Neural cell (in vitro differentiated cells): Measurements from ENCODE around the gene CCR6. TPM values are rescaled to one million over a fixed set of nuclear protein-coding genes. Genes with fewer than 3 reads are reported as not detected.

Source experiments
- H2AFZ ChIP-seq: fragments of 200-600, 300-800 bp; sonication (generic), shearing (Covaris generic); 2 replicates; pipeline ENCODE4 v1.6.0; 2014; ENCODE audit warnings: low read depth, mild to moderate bottlenecking, antibody characterized with exemption, low read length, moderate library complexity
- H3F3A ChIP-seq: fragments of 200-600 bp; shearing (Covaris generic); 2 replicates; pipeline ENCODE4 v1.6.1; 2016; ENCODE audit warnings: mild to moderate bottlenecking, moderate library complexity, mixed read lengths, antibody characterized with exemption, low read length; ENCODE audit not compliant: insufficient read depth, poor library complexity, severe bottlenecking
- H3K27ac ChIP-seq: fragments of 200-600, 300-800 bp; sonication (generic), shearing (Covaris generic); 2 replicates; pipeline ENCODE4 v1.5.1; 2014; ENCODE audit warnings: mild to moderate bottlenecking, low read length, moderate library complexity
- H3K27me3 ChIP-seq: fragments of 300-800, 200-600 bp; sonication (generic), shearing (Covaris generic); 2 replicates; pipeline ENCODE4 v1.6.0; 2014; ENCODE audit warnings: mild to moderate bottlenecking, low read depth, low read length, moderate library complexity; ENCODE audit not compliant: insufficient read depth
- H3K36me3 ChIP-seq: fragments of 300-800, 200-600 bp; sonication (generic), shearing (Covaris generic); 2 replicates; pipeline ENCODE4 v1.5.1; 2014; ENCODE audit warnings: mild to moderate bottlenecking, antibody characterized with exemption, low read length, moderate library complexity; ENCODE audit not compliant: insufficient read depth
- H3K4me2 ChIP-seq: fragments of 300-800, 200-600 bp; sonication (generic), shearing (Covaris generic); 2 replicates; pipeline ENCODE4 v1.6.0; 2014; ENCODE audit warnings: mild to moderate bottlenecking, low read length
- H3K4me3 ChIP-seq: fragments of 300-800, 200-600 bp; sonication (generic), shearing (Covaris generic); 2 replicates; pipeline ENCODE4 v1.5.1; 2014; ENCODE audit warnings: mild to moderate bottlenecking, low read length, moderate library complexity
- H3K79me2 ChIP-seq: fragments of 200-600 bp; shearing (Covaris generic); replicated peaks from 2 replicates; pipeline ENCODE4 v1.6.0; 2014; ENCODE audit warnings: mild to moderate bottlenecking, low read length, moderate library complexity; ENCODE audit not compliant: insufficient read depth
- H3K9ac ChIP-seq: fragments of 300-800, 200-600 bp; sonication (generic), shearing (Covaris generic); 2 replicates; pipeline ENCODE4 v1.6.1; 2016; ENCODE audit warnings: mild to moderate bottlenecking, low read length, mixed read lengths
- H3K9me2 ChIP-seq: fragments of 200-600 bp; shearing (Covaris generic); 2 replicates; pipeline ENCODE4 v1.6.1; 2016; ENCODE audit warnings: mild to moderate bottlenecking, low read length, mixed read lengths; ENCODE audit not compliant: insufficient read depth
- H3K9me3 ChIP-seq: fragments of 200-600, 300-800 bp; sonication (generic), shearing (Covaris generic); 2 replicates; pipeline ENCODE4 v1.6.1; 2016; ENCODE audit warnings: mild to moderate bottlenecking, mixed run types, low read length, moderate library complexity, mixed read lengths
- H4K20me1 ChIP-seq: fragments of 200-600 bp; shearing (Covaris generic); 2 replicates; pipeline ENCODE4 v1.6.1; 2016; ENCODE audit warnings: mild to moderate bottlenecking, mixed run types; ENCODE audit not compliant: insufficient read depth
- CTCF ChIP-seq: fragments of 450-650 bp; IDR thresholded peaks from 2 replicates; pipeline ENCODE4 v1.5.1; 2014; ENCODE audit warnings: antibody characterized with exemption, mild to moderate bottlenecking, moderate library complexity; ENCODE audit not compliant: poor library complexity, severe bottlenecking
- EP300 ChIP-seq: fragments of 450-650 bp; conservative IDR thresholded peaks from 2 replicates; pipeline ENCODE4 v1.6.1; 2014; ENCODE audit warnings: antibody characterized with exemption, mild to moderate bottlenecking, moderate library complexity; ENCODE audit not compliant: poor library complexity, severe bottlenecking
- EZH2 ChIP-seq: fragments of 200-600, 300-800 bp; shearing (Covaris generic), sonication (generic); IDR thresholded peaks from 2 replicates; pipeline ENCODE4 v1.6.1; 2014; ENCODE audit warnings: antibody characterized with exemption, low read length, borderline replicate concordance, mild to moderate bottlenecking; ENCODE audit not compliant: insufficient read depth, poor library complexity, severe bottlenecking
- MXI1 ChIP-seq: fragments of 450-650 bp; conservative IDR thresholded peaks from 2 replicates; pipeline ENCODE4 v1.6.1; 2014; ENCODE audit warnings: antibody characterized with exemption, mild to moderate bottlenecking; ENCODE audit not compliant: poor library complexity, severe bottlenecking
- POLR2AphosphoS5 ChIP-seq: IDR thresholded peaks from 2 replicates; pipeline ENCODE4 v1.6.1; 2012
- RAD21 ChIP-seq: fragments of 450-650 bp; conservative IDR thresholded peaks from 2 replicates; pipeline ENCODE4 v1.6.1; 2014; ENCODE audit warnings: antibody characterized with exemption, mild to moderate bottlenecking, moderate library complexity
- REST ChIP-seq: IDR thresholded peaks from 2 replicates; pipeline ENCODE4 v1.6.1; 2012; ENCODE audit warnings: borderline replicate concordance
- SMC3 ChIP-seq: fragments of 450-650 bp; conservative IDR thresholded peaks from 2 replicates; pipeline ENCODE4 v1.6.1; 2014; ENCODE audit warnings: antibody characterized with exemption, mild to moderate bottlenecking, moderate library complexity; ENCODE audit not compliant: poor library complexity
- TAF1 ChIP-seq: IDR thresholded peaks from 2 replicates; pipeline ENCODE4 v1.6.1; 2012; ENCODE audit warnings: low read depth
- polyA plus RNA-seq: library from polyadenylated mRNA; depleted of rRNA; stranded (reverse); fragments of >200 nt; gene quantifications from 2 replicates; pipeline ENCODE4 v1.2.3, GENCODE V29; 2014

The CCR6 gene
- polyA plus RNA-seq, 1 donor from 2014 or later = not detected

GRCh38 chr6:167099707-167100106 lies 23.2 kb upstream of the CCR6 start:
- no peaks in the 10 kb centered on the region for H3K27me3 ChIP-seq
- H2AFZ ChIP-seq = no peak overlapping the region
- no peaks in the 10 kb centered on the region for H3K79me2 ChIP-seq
- no peak overlapping the region for H3K9ac ChIP-seq
- no peaks in the 10 kb centered on the region for H3F3A ChIP-seq
- no peaks in the 10 kb centered on the region for H3K9me2 ChIP-seq
- no peaks in the 10 kb centered on the region for H3K9me3 ChIP-seq
- no peak overlapping the region for H3K4me2 ChIP-seq
- no peaks in the 10 kb centered on the region for H3K36me3 ChIP-seq
- no peak overlapping the region for H3K27ac ChIP-seq
- H3K4me3 ChIP-seq = no peak overlapping the region
- TF ChIP-seq RAD21 = no peak
- TF ChIP-seq REST = no peak
- no peak for TF ChIP-seq POLR2AphosphoS5
- TF ChIP-seq MXI1 = no peak
- no peak for TF ChIP-seq EZH2
- TF ChIP-seq TAF1 = no peak
- TF ChIP-seq CTCF = no peak
- TF ChIP-seq EP300 = no peak
- TF ChIP-seq SMC3 = no peak
- H4K20me1 ChIP-seq = no peaks in the 10 kb centered on the region

- H3K9me3 ChIP-seq = no peaks in the 10 kb centered on the region
- H3K79me2 ChIP-seq = no peaks in the 10 kb centered on the region
- no peak overlapping the region for H3K4me2 ChIP-seq
- H3K27me3 ChIP-seq = no peaks in the 10 kb centered on the region
- no peak for TF ChIP-seq EP300
- TF ChIP-seq TAF1 = no peak
- TF ChIP-seq MXI1 = no peak
- TF ChIP-seq POLR2AphosphoS5 = no peak
- no peak for TF ChIP-seq EZH2
- no peaks in the 10 kb centered on the region for H3K36me3 ChIP-seq
- H3K9me2 ChIP-seq = no peaks in the 10 kb centered on the region
- H2AFZ ChIP-seq = no peak overlapping the region
- H3K4me3 ChIP-seq = no peak overlapping the region
- H3K9ac ChIP-seq = no peak overlapping the region
- no peaks in the 10 kb centered on the region for H3F3A ChIP-seq
- H3K27ac ChIP-seq = no peak overlapping the region
- H4K20me1 ChIP-seq = no peaks in the 10 kb centered on the region
These were observed 22.6 kb upstream of the CCR6 start for GRCh38 chr6:167100241-167100674.
